H9 (cell line): ENCODE results near the gene RPL29. TPM values are rescaled to one million over a fixed set of nuclear protein-coding genes. Genes with fewer than 3 reads are reported as not detected.

Experiments used
- DNase-seq: peaks from one replicate; pipeline ENCODE4 v3.0.0-alpha.2; 2017
- H2AFZ ChIP-seq: one replicate; pipeline ENCODE4 v1.6.1; 2013; ENCODE audit warnings: mild to moderate bottlenecking, low read length, control low read depth, moderate library complexity
- H2AK5ac ChIP-seq: 2 replicates; pipeline ENCODE4 v1.6.1; 2013; ENCODE audit warnings: low read length, control low read depth, mixed read lengths; ENCODE audit not compliant: insufficient read length
- H2BK120ac ChIP-seq: one replicate; pipeline ENCODE4 v1.6.1; 2013; ENCODE audit warnings: low read depth, mild to moderate bottlenecking, low read length, control low read depth, inconsistent platforms; ENCODE audit not compliant: poor library complexity, severe bottlenecking
- H2BK12ac ChIP-seq: 2 replicates; pipeline ENCODE4 v1.6.1; 2013; ENCODE audit warnings: low read length, control low read depth, mixed read lengths, low read depth; ENCODE audit not compliant: insufficient read length
- H2BK15ac ChIP-seq: 2 replicates; pipeline ENCODE4 v1.6.1; 2013; ENCODE audit warnings: low read depth, low read length, control low read depth
- H2BK20ac ChIP-seq: one replicate; pipeline ENCODE4 v1.6.1; 2013; ENCODE audit warnings: low read depth, mild to moderate bottlenecking, low read length, control low read depth, inconsistent platforms; ENCODE audit not compliant: poor library complexity, severe bottlenecking
- H2BK5ac ChIP-seq: 2 replicates; pipeline ENCODE4 v1.6.1; 2013; ENCODE audit warnings: low read length, control low read depth, mixed read lengths; ENCODE audit not compliant: insufficient read length
- H3K14ac ChIP-seq: 2 replicates; pipeline ENCODE4 v1.6.1; 2013; ENCODE audit warnings: low read length, control low read depth; ENCODE audit not compliant: insufficient read depth
- H3K18ac ChIP-seq: 2 replicates; pipeline ENCODE4 v1.6.1; 2013; ENCODE audit warnings: low read depth, mild to moderate bottlenecking, mixed read lengths, low read length, control low read depth; ENCODE audit not compliant: insufficient read length
- H3K23ac ChIP-seq: 2 replicates; pipeline ENCODE4 v1.6.1; 2013; ENCODE audit warnings: low read length, control low read depth, mixed read lengths, low read depth; ENCODE audit not compliant: insufficient read length
- H3K23me2 ChIP-seq: 2 replicates; pipeline ENCODE4 v1.6.1; 2013; ENCODE audit warnings: low read depth, mild to moderate bottlenecking, mixed read lengths, low read length, control low read depth; ENCODE audit not compliant: insufficient read length, poor library complexity, severe bottlenecking
- H3K27ac ChIP-seq: 2 replicates; pipeline ENCODE4 v1.5.1; 2013; ENCODE audit warnings: low read length, control low read depth, mixed read lengths, low read depth; ENCODE audit not compliant: insufficient read length
- H3K27me3 ChIP-seq: 2 replicates; pipeline ENCODE4 v1.6.1; 2013; ENCODE audit warnings: low read length, control low read depth, inconsistent platforms; ENCODE audit not compliant: insufficient read depth
- H3K4ac ChIP-seq: 2 replicates; pipeline ENCODE4 v1.6.1; 2013; ENCODE audit warnings: low read depth, mild to moderate bottlenecking, control low read depth, inconsistent platforms, low read length, moderate library complexity
- H3K4me1 ChIP-seq: 2 replicates; pipeline ENCODE4 v1.6.1; 2013; ENCODE audit warnings: low read length, control low read depth, inconsistent platforms; ENCODE audit not compliant: insufficient read depth
- H3K4me2 ChIP-seq: 2 replicates; pipeline ENCODE4 v1.6.1; 2013; ENCODE audit warnings: low read length, control low read depth, mixed read lengths; ENCODE audit not compliant: insufficient read length, insufficient read depth
- H3K56ac ChIP-seq: 2 replicates; pipeline ENCODE4 v1.6.1; 2013; ENCODE audit warnings: low read depth, mild to moderate bottlenecking, mixed read lengths, low read length, control low read depth; ENCODE audit not compliant: insufficient read length
- H3K79me1 ChIP-seq: 2 replicates; pipeline ENCODE4 v1.6.1; 2013; ENCODE audit warnings: low read depth, mild to moderate bottlenecking, moderate library complexity, low read length, control low read depth, inconsistent platforms; ENCODE audit not compliant: insufficient read depth, poor library complexity, severe bottlenecking
- H3K79me2 ChIP-seq: 2 replicates; pipeline ENCODE4 v1.6.1; 2013; ENCODE audit warnings: low read length, control low read depth, inconsistent platforms; ENCODE audit not compliant: insufficient read depth
- H3K9ac ChIP-seq: 2 replicates; pipeline ENCODE4 v1.6.1; 2013; ENCODE audit warnings: low read length, control low read depth, mixed read lengths; ENCODE audit not compliant: insufficient read length; ENCODE audit errors: extremely low read depth
- H3K9me3 ChIP-seq: one replicate; pipeline ENCODE4 v1.6.1; 2013; ENCODE audit warnings: low read depth, low read length, inconsistent platforms; ENCODE audit not compliant: control insufficient read depth
- H3T11ph ChIP-seq: one replicate; pipeline ENCODE4 v1.6.1; 2013; ENCODE audit warnings: mild to moderate bottlenecking, low read length, control low read depth, inconsistent platforms
- H4K20me1 ChIP-seq: one replicate; pipeline ENCODE4 v1.6.1; 2013; ENCODE audit not compliant: control insufficient read depth, insufficient read length, insufficient read depth
- H4K5ac ChIP-seq: 2 replicates; pipeline ENCODE4 v1.6.1; 2013; ENCODE audit warnings: low read depth, mild to moderate bottlenecking, mixed read lengths, low read length, control low read depth; ENCODE audit not compliant: insufficient read length
- H4K8ac ChIP-seq: replicated peaks from 2 replicates; pipeline ENCODE4 v1.6.1; 2013; ENCODE audit warnings: low read length, control low read depth, mixed read lengths, low read depth; ENCODE audit not compliant: insufficient read length
- H4K91ac ChIP-seq: 2 replicates; pipeline ENCODE4 v1.6.1; 2013; ENCODE audit warnings: low read depth, mild to moderate bottlenecking, moderate library complexity, mixed read lengths, low read length, control low read depth; ENCODE audit not compliant: insufficient read length
- H3K27ac Mint-ChIP-seq, 3 experiments: 2 replicates in 2 of 3; 3 replicates in 1 of 3; pipeline ENCODE4 v1.8.0; 2020 to 2021; ENCODE audit warnings: mixed read lengths in 3 of 3, mild to moderate bottlenecking in 1 of 3, moderate library complexity in 1 of 3
- H3K27me3 Mint-ChIP-seq: 2 replicates; pipeline ENCODE4 v1.8.0; 2021; ENCODE audit warnings: low read depth, mild to moderate bottlenecking, moderate library complexity, mixed read lengths
- H3K36me3 Mint-ChIP-seq, 3 experiments: 2 replicates in 2 of 3; 3 replicates in 1 of 3; pipeline ENCODE4 v1.8.0; 2020 to 2021; ENCODE audit warnings: low read depth in 3 of 3, mixed read lengths in 3 of 3; ENCODE audit not compliant: insufficient read depth in 1 of 3
- H3K4me1 Mint-ChIP-seq, 2 experiments: 2 replicates each; pipeline ENCODE4 v1.8.0; 2020; ENCODE audit warnings: mixed read lengths in 2 of 2
- H3K4me3 Mint-ChIP-seq, 2 experiments: 2 replicates in 1 of 2; 3 replicates in 1 of 2; pipeline ENCODE4 v1.8.0; 2020 to 2021; ENCODE audit warnings: mild to moderate bottlenecking in 2 of 2, mixed read lengths in 2 of 2, moderate library complexity in 1 of 2
- H3K9me3 Mint-ChIP-seq, 2 experiments: 2 replicates in 1 of 2; 3 replicates in 1 of 2; pipeline ENCODE4 v1.8.0; 2020; ENCODE audit warnings: mild to moderate bottlenecking in 2 of 2, mixed read lengths in 2 of 2, moderate library complexity in 1 of 2
- CTCF ChIP-seq: fragments of 200-600 bp; sonication (generic); conservative IDR thresholded peaks from 3 replicates; pipeline ENCODE4 v1.8.0; 2021; ENCODE audit warnings: antibody characterized with exemption, mild to moderate bottlenecking
- WGBS: extraction: QIAGEN DNeasy Blood & Tissue Kit; methylation state at CpG from one replicate; pipeline ENCODE4 v1.1.7; 2013; ENCODE audit warnings: missing lambda C conversion rate, low lambda C conversion rate, mixed read lengths; ENCODE audit not compliant: insufficient read length; ENCODE audit errors: extremely low coverage; 5-methylcytosine and 5-hydroxymethylcytosine counted together
- total RNA-seq: library from RNA; stranded (reverse); gene quantifications from 2 replicates; pipeline ENCODE4 v1.2.1, GENCODE V29; 2021

Gene RPL29
- total RNA-seq, 1 experiment from 2014 or later = 1,592 TPM

DNA sequence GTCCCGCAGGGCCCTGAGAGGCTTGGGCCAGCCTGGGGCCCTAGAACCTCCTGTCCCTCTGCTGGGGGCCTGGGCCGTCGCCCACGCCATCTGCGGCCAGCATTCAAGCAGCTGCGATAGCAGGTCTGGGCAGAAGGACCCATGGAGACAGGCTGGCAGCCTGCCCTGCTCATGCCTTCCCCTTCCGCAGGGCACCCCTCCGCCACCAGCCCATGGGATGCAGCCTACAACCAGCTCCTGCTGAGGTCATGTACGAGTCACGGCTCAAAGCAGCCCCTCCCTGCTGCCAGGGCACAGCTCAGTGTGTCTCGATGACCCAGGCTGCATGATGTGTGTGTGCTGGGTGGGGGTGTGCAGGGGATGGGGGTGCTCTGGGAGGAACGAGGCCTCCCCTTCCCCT is 32.9 kb upstream of the RPL29 start:
- Histone ChIP-seq H4K91ac (no peak overlapping the region), H3K4me2 (no peak overlapping the region), H3K14ac (no peak overlapping the region), H3K79me1 (no peaks in the 10 kb centered on the region), H3K23ac (no peak overlapping the region), H2AFZ (no peak overlapping the region), H4K20me1 (no peaks in the 10 kb centered on the region), H3K56ac (no peak overlapping the region), H3K9ac (no peak overlapping the region), H4K5ac (no peak overlapping the region), H3K23me2 (no peaks in the 10 kb centered on the region), H2BK12ac (no peak overlapping the region), H2BK15ac (no peak overlapping the region), H4K8ac (peak overlapping the region; percentile 11), H3K27ac (no peak overlapping the region), H2AK5ac (no peak overlapping the region), H2BK120ac (no peak overlapping the region), H3K4ac (no peak overlapping the region), H2BK20ac (no peak overlapping the region), H3K18ac (no peak overlapping the region), H3K27me3 (no peaks in the 10 kb centered on the region), H2BK5ac (no peak overlapping the region), H3K79me2 (no peaks in the 10 kb centered on the region), H3T11ph (no peak overlapping the region), H3K9me3 (no peaks in the 10 kb centered on the region), H3K4me1 (no peaks in the 10 kb centered on the region)
- Mint-ChIP-seq H3K27me3 (peaks cover 2% of the 10 kb centered on the region), H3K9me3 (no peaks in the 10 kb centered on the region), H3K4me1 (peaks cover 0 to 13% of the 10 kb centered on the region in 2 experiments; a peak in 2 of 4 replicates), H3K27ac (no peak overlapping the region), H3K4me3 (no peak overlapping the region), H3K36me3 (no peaks in the 10 kb centered on the region)
- DNase-seq = no peak
- no peak for TF ChIP-seq CTCF
- WGBS = no CpG with 5 or more reads among the region's 12 CpGs
